Panc1 (cell line): ENCODE measurements around the gene PDK2. TPM values are rescaled to one million over a fixed set of nuclear protein-coding genes. Genes with fewer than 3 reads are reported as not detected.

ENCODE experiments used
- ATAC-seq: fragments of 200-7000 bp; cut with Tn5 transposase; 2 replicates; pipeline ENCODE4 v1.9.1; 2020; ENCODE audit warnings: mild to moderate bottlenecking, moderate library complexity
- BruUV-seq: library from RNA; stranded (reverse); fragments of 400-500 nt; replicated peaks from 2 replicates; lab custom pipeline; 2021; lab: Mats Ljungman, UMichigan
- CTCF ChIA-PET: fragments of 300-600 bp; sonication (Branson Sonifier 250); formaldehyde crosslinking; loops from one replicate; lab custom pipeline; 2022; ENCODE audit warnings: antibody characterized with exemption; lab: Charles Lee
- POLR2A ChIA-PET: fragments of 300-600 bp; sonication (Branson Sonifier 250); formaldehyde crosslinking; loops from one replicate; lab custom pipeline; 2022; ENCODE audit warnings: antibody characterized with exemption; lab: Charles Lee
- DNase-seq: peaks from one replicate; pipeline ENCODE4 v3.0.0-alpha.2; 2010; ENCODE audit warnings: low read depth, low spot score
- H3K27ac ChIP-seq: 2 replicates; pipeline ENCODE4 v1.5.1; 2011; ENCODE audit warnings: mild to moderate bottlenecking, low read length, inconsistent platforms
- H3K27me3 ChIP-seq: fragments of 200-500 bp; sonication (Bioruptor generic); 2 replicates; pipeline ENCODE4 v1.6.0; 2014; ENCODE audit warnings: low read length, inconsistent platforms; ENCODE audit not compliant: control insufficient read depth, insufficient read depth
- H3K36me3 ChIP-seq: fragments of 200-500 bp; sonication (Bioruptor generic); 2 replicates; pipeline ENCODE4 v1.5.1; 2014; ENCODE audit warnings: inconsistent platforms, mild to moderate bottlenecking, low read length, moderate library complexity; ENCODE audit not compliant: control insufficient read depth, insufficient read depth
- H3K4me1 ChIP-seq: 2 replicates; pipeline ENCODE4 v1.5.1; 2011; ENCODE audit warnings: inconsistent platforms, mild to moderate bottlenecking, low read length, moderate library complexity; ENCODE audit not compliant: control insufficient read depth, insufficient read depth
- H3K4me3 ChIP-seq, 2 experiments: 2 replicates each; pipeline ENCODE4 v1.5.1; 2011 to 2012; ENCODE audit warnings: low read depth in 2 of 2, low read length in 2 of 2, mild to moderate bottlenecking in 2 of 2, inconsistent platforms in 1 of 2, moderate library complexity in 1 of 2
- H3K9me3 ChIP-seq: fragments of 200-500 bp; sonication (Bioruptor generic); 2 replicates; pipeline ENCODE4 v1.5.1; 2014; ENCODE audit warnings: low read depth, mild to moderate bottlenecking, inconsistent platforms, low read length, moderate library complexity; ENCODE audit not compliant: control insufficient read depth, insufficient read depth
- POLR2AphosphoS5 ChIP-seq: IDR thresholded peaks from 2 replicates; pipeline ENCODE4 v1.6.1; 2012; ENCODE audit warnings: mild to moderate bottlenecking, low read depth, low read length, moderate library complexity
- SIN3A ChIP-seq: IDR thresholded peaks from 2 replicates; pipeline ENCODE4 v1.6.1; 2012; ENCODE audit warnings: low read depth, mild to moderate bottlenecking, low read length, moderate library complexity, borderline replicate concordance; ENCODE audit not compliant: insufficient read depth
- TCF7L2 ChIP-seq: IDR thresholded peaks from 2 replicates; pipeline ENCODE4 v1.6.1; 2011; ENCODE audit warnings: mild to moderate bottlenecking, low read depth, low read length, inconsistent platforms
- in situ Hi-C: cut with HindIII; loops from 2 replicates; pipeline ENCODE4 v1.10.0; 2016; ENCODE audit warnings: low sequenced_read_pairs, low pct_unique_long_range_greater_than_20kb
- intact Hi-C: fragments of 100-400 bp; cut with micrococcal nuclease; formaldehyde crosslinking; loops from one replicate; pipeline ENCODE4 v1.10.0; 2022; ENCODE audit not compliant: unreplicated experiment
- total RNA-seq: library from RNA; stranded (reverse); gene quantifications from one replicate; pipeline ENCODE4 v1.2.1, GENCODE V29; 2021; ENCODE audit not compliant: unreplicated experiment
- TF ChIP-seq, protein P1 (sequence below), 2 experiments: IDR thresholded peaks; 2 replicates each; pipeline ENCODE4 v1.6.1; 2011 to 2012; ENCODE audit warnings: low read depth in 2 of 2, control low read depth in 1 of 2, low read length in 1 of 2, mild to moderate bottlenecking in 1 of 2, moderate library complexity in 1 of 2; ENCODE audit not compliant: insufficient read depth in 1 of 2
- TF ChIP-seq, protein P2 (sequence below): fragments of 450-650 bp; IDR thresholded peaks from 2 replicates; pipeline ENCODE4 v1.5.1; 2017; ENCODE audit warnings: mild to moderate bottlenecking

Gene PDK2
- total RNA-seq, 1 experiment from 2014 or later, result 46.0 TPM

DNA sequence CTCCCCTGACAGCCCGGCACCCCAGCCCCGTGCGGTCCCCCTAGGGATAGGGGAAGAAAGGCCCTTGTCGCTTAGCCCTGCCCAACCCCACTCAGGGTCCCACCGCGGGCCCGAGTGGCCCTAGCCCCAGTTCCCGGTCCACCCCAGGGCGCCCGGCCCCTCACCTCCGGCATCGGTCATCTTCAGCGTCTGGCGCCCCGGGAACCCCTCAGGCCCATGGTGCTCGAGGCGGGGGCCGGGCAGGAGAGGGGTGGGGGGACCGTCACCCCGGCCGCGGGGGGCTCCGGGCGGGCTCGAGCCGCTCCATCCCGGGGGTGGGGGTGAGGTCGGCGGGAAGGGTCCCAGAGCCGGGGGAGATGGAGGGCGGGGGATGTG, 34.2 kb downstream of the PDK2 start:
- Histone ChIP-seq H3K9me3 (no peaks in the 10 kb centered on the region), H3K27ac (no peak overlapping the region), H3K4me3 (peak overlapping the region; percentile 45), H3K27me3 (no peaks in the 10 kb centered on the region), H3K36me3 (no peaks in the 10 kb centered on the region), H3K4me1 (peaks cover 23% of the 10 kb centered on the region)
- CTCF ChIA-PET, result interaction anchor here (1.5 kb wide), 1 partner anchor 35 kb away, joined by 9 read pairs; no protein-coding TSS in a partner anchor
- no peak for TF ChIP-seq POLR2AphosphoS5
- ATAC-seq (peak; percentile 9), DNase-seq (no peak)
- in situ Hi-C loops (no loop called here), intact Hi-C loops (no loop called here)
- BruUV-seq, result no TSS peak
- POLR2A ChIA-PET, result no interaction called here

DNA sequence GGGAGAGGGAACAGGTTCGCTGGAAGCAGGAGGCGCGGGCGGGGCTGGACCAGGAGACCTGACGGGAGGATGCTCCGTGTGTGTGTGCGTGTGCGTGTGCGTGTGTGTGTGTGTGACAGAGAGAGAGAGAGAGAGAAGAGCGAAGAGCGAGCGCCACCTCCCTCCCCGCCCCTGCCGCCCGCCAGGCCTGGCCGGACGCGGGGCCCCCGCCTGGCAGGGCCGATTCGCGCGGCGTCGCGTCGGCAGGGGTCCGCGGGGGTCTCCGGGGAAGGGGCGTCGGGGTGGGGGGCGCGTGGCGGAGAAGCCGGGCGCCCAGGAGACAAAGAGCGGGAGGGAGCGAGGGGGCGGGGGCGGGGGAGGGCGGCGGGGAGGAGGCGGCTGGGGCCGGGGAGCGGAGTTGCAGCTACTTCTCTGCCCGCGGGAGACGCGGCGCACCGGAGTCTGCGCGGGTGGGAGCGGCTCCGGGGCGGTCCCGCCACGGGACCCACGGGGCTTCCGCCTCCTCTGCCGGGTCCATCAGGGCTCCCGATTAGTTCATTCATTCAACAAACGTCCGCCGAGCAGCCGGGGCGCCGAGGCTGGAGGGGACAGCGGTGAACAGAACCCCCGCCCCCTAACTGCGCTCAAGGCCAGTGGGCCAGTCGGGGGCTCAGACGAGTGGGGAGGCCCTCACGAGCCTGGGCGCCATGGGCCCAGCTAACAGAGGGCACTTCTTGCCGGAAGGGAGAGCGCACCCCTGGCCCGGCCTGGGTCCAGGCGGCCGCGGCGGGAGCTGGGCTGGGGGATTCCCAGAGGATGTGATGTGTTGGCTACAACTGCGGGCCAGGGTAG, 34.8 kb downstream of the PDK2 start, which contains the start of gene SAMD14:
Gene SAMD14 (minus strand): TSS at position 433 of the 831 bp plus-strand sequence. CDS start 5,201 bp downstream, outside the sequence.
- H3K4me3 ChIP-seq, result peak within 1 kb of the TSS; percentile 45 to 56

More for the DNA sequence above, 34.8 kb downstream of the PDK2 start, which contains the start of gene SAMD14:
- no peaks in the 10 kb centered on the region for H3K9me3 ChIP-seq
- TF ChIP-seq, protein P1, sequence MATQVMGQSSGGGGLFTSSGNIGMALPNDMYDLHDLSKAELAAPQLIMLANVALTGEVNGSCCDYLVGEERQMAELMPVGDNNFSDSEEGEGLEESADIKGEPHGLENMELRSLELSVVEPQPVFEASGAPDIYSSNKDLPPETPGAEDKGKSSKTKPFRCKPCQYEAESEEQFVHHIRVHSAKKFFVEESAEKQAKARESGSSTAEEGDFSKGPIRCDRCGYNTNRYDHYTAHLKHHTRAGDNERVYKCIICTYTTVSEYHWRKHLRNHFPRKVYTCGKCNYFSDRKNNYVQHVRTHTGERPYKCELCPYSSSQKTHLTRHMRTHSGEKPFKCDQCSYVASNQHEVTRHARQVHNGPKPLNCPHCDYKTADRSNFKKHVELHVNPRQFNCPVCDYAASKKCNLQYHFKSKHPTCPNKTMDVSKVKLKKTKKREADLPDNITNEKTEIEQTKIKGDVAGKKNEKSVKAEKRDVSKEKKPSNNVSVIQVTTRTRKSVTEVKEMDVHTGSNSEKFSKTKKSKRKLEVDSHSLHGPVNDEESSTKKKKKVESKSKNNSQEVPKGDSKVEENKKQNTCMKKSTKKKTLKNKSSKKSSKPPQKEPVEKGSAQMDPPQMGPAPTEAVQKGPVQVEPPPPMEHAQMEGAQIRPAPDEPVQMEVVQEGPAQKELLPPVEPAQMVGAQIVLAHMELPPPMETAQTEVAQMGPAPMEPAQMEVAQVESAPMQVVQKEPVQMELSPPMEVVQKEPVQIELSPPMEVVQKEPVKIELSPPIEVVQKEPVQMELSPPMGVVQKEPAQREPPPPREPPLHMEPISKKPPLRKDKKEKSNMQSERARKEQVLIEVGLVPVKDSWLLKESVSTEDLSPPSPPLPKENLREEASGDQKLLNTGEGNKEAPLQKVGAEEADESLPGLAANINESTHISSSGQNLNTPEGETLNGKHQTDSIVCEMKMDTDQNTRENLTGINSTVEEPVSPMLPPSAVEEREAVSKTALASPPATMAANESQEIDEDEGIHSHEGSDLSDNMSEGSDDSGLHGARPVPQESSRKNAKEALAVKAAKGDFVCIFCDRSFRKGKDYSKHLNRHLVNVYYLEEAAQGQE (IDR thresholded peaks at IDR 0.05; ENCODE audit: insufficient read depth in 1 of 2, low read depth in 2 of 2, low read length in 1 of 2), result no peak
- TF ChIP-seq SIN3A, result 0 out of 2 replicates have a peak, but pooled peaks have one; percentile 22
- TF ChIP-seq TCF7L2, result no peak
- TF ChIP-seq POLR2AphosphoS5, result no peak
- TF ChIP-seq, protein P2, sequence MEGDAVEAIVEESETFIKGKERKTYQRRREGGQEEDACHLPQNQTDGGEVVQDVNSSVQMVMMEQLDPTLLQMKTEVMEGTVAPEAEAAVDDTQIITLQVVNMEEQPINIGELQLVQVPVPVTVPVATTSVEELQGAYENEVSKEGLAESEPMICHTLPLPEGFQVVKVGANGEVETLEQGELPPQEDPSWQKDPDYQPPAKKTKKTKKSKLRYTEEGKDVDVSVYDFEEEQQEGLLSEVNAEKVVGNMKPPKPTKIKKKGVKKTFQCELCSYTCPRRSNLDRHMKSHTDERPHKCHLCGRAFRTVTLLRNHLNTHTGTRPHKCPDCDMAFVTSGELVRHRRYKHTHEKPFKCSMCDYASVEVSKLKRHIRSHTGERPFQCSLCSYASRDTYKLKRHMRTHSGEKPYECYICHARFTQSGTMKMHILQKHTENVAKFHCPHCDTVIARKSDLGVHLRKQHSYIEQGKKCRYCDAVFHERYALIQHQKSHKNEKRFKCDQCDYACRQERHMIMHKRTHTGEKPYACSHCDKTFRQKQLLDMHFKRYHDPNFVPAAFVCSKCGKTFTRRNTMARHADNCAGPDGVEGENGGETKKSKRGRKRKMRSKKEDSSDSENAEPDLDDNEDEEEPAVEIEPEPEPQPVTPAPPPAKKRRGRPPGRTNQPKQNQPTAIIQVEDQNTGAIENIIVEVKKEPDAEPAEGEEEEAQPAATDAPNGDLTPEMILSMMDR, result no peak
- H3K4me1 ChIP-seq, result peaks cover 26% of the 10 kb centered on the region
- H3K36me3 ChIP-seq, result no peaks in the 10 kb centered on the region; the same call in 1 of the 2 replicates
- H3K27me3 ChIP-seq, result no peaks in the 10 kb centered on the region
- intact Hi-C loops (no loop called here), in situ Hi-C loops (no loop called here)
- DNase-seq, result no peak
- CTCF ChIA-PET, result interaction anchor here (1.5 kb wide), 1 partner anchor 36 kb away, joined by 9 read pairs; no protein-coding TSS in a partner anchor
- ATAC-seq, result peak; percentile 48
- BruUV-seq, result no TSS peak
- POLR2A ChIA-PET, result no interaction called here
- no peak within 1 kb of the TSS for H3K27ac ChIP-seq
